SK-N-SH (cell line): ENCODE measurements around the gene LRRN4. TPM values are rescaled to one million over a fixed set of nuclear protein-coding genes. Genes with fewer than 3 reads are reported as not detected.

Source experiments
- CTCF ChIA-PET: fragments of 300-600, 350-600 bp; formaldehyde crosslinking; extraction: SDS; loops from one replicate; lab custom pipeline; 2021; lab: Yijun Ruan, JAX
- POLR2A ChIA-PET: fragments of 350-600 bp; sonication (Branson Sonifier 250); formaldehyde crosslinking; extraction: SDS; loops from one replicate; lab custom pipeline; 2020; ENCODE audit warnings: antibody characterized with exemption, inconsistent platforms; lab: Yijun Ruan, JAX
- DNase-seq: peaks from one replicate; pipeline ENCODE4 v3.0.0; 2012
- H2AFZ ChIP-seq: fragments of 200-600 bp; sonication (generic); 2 replicates; pipeline ENCODE4 v1.8.1; 2016; ENCODE audit warnings: antibody characterized with exemption, mild to moderate bottlenecking, low read depth
- H3F3A ChIP-seq: fragments of 200-600 bp; sonication (generic); replicated peaks from 2 replicates; pipeline ENCODE3; 2016; ENCODE audit warnings: antibody characterized with exemption, mild to moderate bottlenecking; ENCODE audit not compliant: insufficient read depth
- H3K27ac ChIP-seq, 2 experiments: fragments of 200-500 bp in 1 of 2; fragments of 200-600 bp in 1 of 2; sonication (Bioruptor generic) in 1 of 2; sonication (generic), shearing (Covaris generic) in 1 of 2; 2 replicates each; pipeline versions ENCODE4 v1.5.1 to v1.6.1; 2014 to 2016; ENCODE audit warnings: low read depth in 2 of 2, inconsistent platforms in 1 of 2, low read length in 1 of 2, mild to moderate bottlenecking in 1 of 2, mixed read lengths in 1 of 2
- H3K27me3 ChIP-seq: fragments of 200-600 bp; sonication (generic), shearing (Covaris generic); 2 replicates; pipeline ENCODE4 v1.6.1; 2016; ENCODE audit warnings: mixed run types; ENCODE audit not compliant: insufficient read depth
- H3K36me3 ChIP-seq, 2 experiments: fragments of 200-500 bp in 1 of 2; fragments of 200-600 bp in 1 of 2; sonication (Bioruptor generic) in 1 of 2; sonication (generic) in 1 of 2; replicated peaks in 1 of 2; 2 replicates each; pipeline versions ENCODE3 to v1.5.1; 2014 to 2016; ENCODE audit warnings: low read length in 1 of 2, mild to moderate bottlenecking in 1 of 2; ENCODE audit not compliant: insufficient read depth in 2 of 2, control insufficient read depth in 1 of 2
- H3K4me1 ChIP-seq, 2 experiments: fragments of 200-500 bp in 1 of 2; fragments of 200-600 bp in 1 of 2; sonication (Bioruptor generic) in 1 of 2; sonication (generic), shearing (Covaris generic) in 1 of 2; 2 replicates each; pipeline versions ENCODE4 v1.5.1 to v1.6.1; 2014 to 2016; ENCODE audit warnings: low read depth in 1 of 2, low read length in 1 of 2, mixed run types in 1 of 2; ENCODE audit not compliant: insufficient read depth in 2 of 2, control insufficient read depth in 1 of 2
- H3K4me2 ChIP-seq: fragments of 200-600 bp; sonication (generic), shearing (Covaris generic); 2 replicates; pipeline ENCODE4 v1.6.1; 2017; ENCODE audit warnings: mixed run types
- H3K4me3 ChIP-seq, 2 experiments: fragments of 200-500 bp in 1 of 2; fragments of 200-600 bp in 1 of 2; sonication (Bioruptor generic) in 1 of 2; sonication (generic), shearing (Covaris generic) in 1 of 2; 2 replicates each; pipeline versions ENCODE4 v1.5.1 to v1.8.1; 2014 to 2016; ENCODE audit warnings: low read depth in 2 of 2, inconsistent platforms in 1 of 2, low read length in 1 of 2, mild to moderate bottlenecking in 1 of 2, mixed read lengths in 1 of 2, moderate library complexity in 1 of 2
- H3K79me2 ChIP-seq: fragments of 200-600 bp; sonication (generic); 2 replicates; pipeline ENCODE4 v1.8.1; 2017; ENCODE audit warnings: mild to moderate bottlenecking; ENCODE audit not compliant: insufficient read depth
- H3K9ac ChIP-seq: fragments of 200-600 bp; sonication (generic); 2 replicates; pipeline ENCODE4 v1.6.1; 2017; ENCODE audit warnings: mixed run types
- H3K9me2 ChIP-seq: fragments of 200-600 bp; sonication (generic); 2 replicates; pipeline ENCODE4 v1.6.1; 2017; ENCODE audit warnings: mixed run types
- H3K9me3 ChIP-seq: fragments of 200-600 bp; sonication (generic); 2 replicates; pipeline ENCODE4 v1.6.1; 2017; ENCODE audit warnings: mixed run types, mild to moderate bottlenecking, moderate library complexity
- H4K20me1 ChIP-seq: fragments of 200-600 bp; sonication (generic); 2 replicates; pipeline ENCODE4 v1.6.1; 2017; ENCODE audit warnings: mild to moderate bottlenecking, mixed run types; ENCODE audit not compliant: insufficient read depth
- CTCF ChIP-seq: fragments of 200-600 bp; sonication (generic); IDR thresholded peaks from 2 replicates; pipeline ENCODE4 v1.6.1; 2017; ENCODE audit warnings: antibody characterized with exemption, mild to moderate bottlenecking, moderate library complexity
- ELF1 ChIP-seq: IDR thresholded peaks from 2 replicates; pipeline ENCODE4 v1.4.0; 2012
- GATA2 ChIP-seq: sonication (generic); formaldehyde crosslinking; IDR thresholded peaks from 2 replicates; pipeline ENCODE4 v1.5.0; 2020; ENCODE audit warnings: mild to moderate bottlenecking, missing genetic modification reagents
- JUND ChIP-seq: IDR thresholded peaks from 2 replicates; pipeline ENCODE4 v1.4.0; 2012
- MAX ChIP-seq: IDR thresholded peaks from 2 replicates; pipeline ENCODE4 v1.4.0; 2012; ENCODE audit warnings: low read depth
- MXI1 ChIP-seq: IDR thresholded peaks from 2 replicates; pipeline ENCODE4 v1.6.1; 2012; ENCODE audit warnings: mild to moderate bottlenecking, low read depth, low read length, improper control_type of control experiment
- POLR2AphosphoS5 ChIP-seq: IDR thresholded peaks from 2 replicates; pipeline ENCODE4 v1.6.1; 2012; ENCODE audit warnings: low read depth, low read length
- RCOR1 ChIP-seq: fragments of 150-350 bp; IDR thresholded peaks from 2 replicates; pipeline ENCODE4 v1.6.1; 2017; ENCODE audit warnings: antibody characterized with exemption, low read length
- RXRA ChIP-seq: IDR thresholded peaks from 2 replicates; pipeline ENCODE4 v1.4.0; 2012; ENCODE audit warnings: low read depth, mild to moderate bottlenecking, borderline replicate concordance
- SIN3A ChIP-seq: IDR thresholded peaks from 2 replicates; pipeline ENCODE4 v1.6.1; 2012; ENCODE audit warnings: low read depth, mild to moderate bottlenecking, low read length, moderate library complexity, borderline replicate concordance
- SMC3 ChIP-seq: IDR thresholded peaks from 2 replicates; pipeline ENCODE4 v1.6.1; 2012; ENCODE audit warnings: low read depth, low read length, improper control_type of control experiment
- TAF1 ChIP-seq: IDR thresholded peaks from 2 replicates; pipeline ENCODE4 v1.6.1; 2012; ENCODE audit warnings: low read depth, mild to moderate bottlenecking, low read length, moderate library complexity, borderline replicate concordance
- TCF12 ChIP-seq: IDR thresholded peaks from 2 replicates; pipeline ENCODE4 v1.4.0; 2012
- YY1 ChIP-seq: IDR thresholded peaks from 2 replicates; pipeline ENCODE4 v1.4.0; 2012; ENCODE audit warnings: low read depth, mild to moderate bottlenecking
- WGBS: methylation state at CpG from one replicate; pipeline ENCODE4 v1.1.6; 2017; ENCODE audit warnings: low lambda C conversion rate; 5-methylcytosine and 5-hydroxymethylcytosine counted together
- polyA plus RNA-seq, 3 experiments: library from polyadenylated mRNA; depleted of rRNA; stranded (reverse); fragments of >200 nt; gene quantifications; 2 replicates each; pipeline ENCODE4 v1.2.3, GENCODE V29; 2012
- TF ChIP-seq, protein P1 (sequence below): fragments of 150-350 bp; IDR thresholded peaks from 2 replicates; pipeline ENCODE4 v1.6.1; 2016; ENCODE audit warnings: mild to moderate bottlenecking, low read depth, low read length

The LRRN4 gene
- polyA plus RNA-seq, 1 of the 3 experiments (the other 2 are of a cell fraction), result 0.05 TPM

DNA sequence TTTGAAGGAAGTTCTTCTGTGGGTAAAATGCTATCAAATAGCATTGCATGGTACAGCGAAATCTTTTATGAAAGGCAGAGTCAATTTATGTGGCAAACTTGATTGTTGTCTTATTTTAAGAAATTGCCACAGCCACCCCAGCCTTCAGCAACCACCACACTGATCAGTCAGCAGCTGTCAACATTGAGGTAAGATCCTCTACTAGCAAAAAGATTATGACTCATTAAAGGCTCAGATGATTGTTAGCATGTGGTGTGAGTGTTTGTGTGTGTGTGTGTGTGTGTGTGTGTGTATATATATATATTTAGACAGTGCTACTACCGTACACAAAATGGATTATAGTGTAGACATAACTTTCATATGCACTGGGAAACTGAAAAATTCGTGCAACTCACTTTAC is 27.8 kb downstream of the LRRN4 start:
- 90% methylated on average over 3 of the region's 3 CpGs for WGBS

GRCh38 chr20:6024768-6025167 is 29.1 kb downstream of the LRRN4 start:
- Histone ChIP-seq H3K79me2 (peaks cover 61% of the 10 kb centered on the region), H3K4me3 (no peak overlapping the region), H3K36me3 (peaks cover 18 to 48% of the 10 kb centered on the region in 2 experiments), H3K27me3 (no peaks in the 10 kb centered on the region), H3K27ac (no peak overlapping the region), H3K9me3 (0 out of 2 replicates have a peak, but pooled peaks cover 4% of the 10 kb centered on the region), H4K20me1 (peaks cover 4% of the 10 kb centered on the region; the same call in 1 of the 2 replicates), H3K9me2 (no peaks in the 10 kb centered on the region), H3K4me1 (no peaks in the 10 kb centered on the region), H3F3A (no peaks in the 10 kb centered on the region), H2AFZ (no peak overlapping the region), H3K9ac (no peak overlapping the region), H3K4me2 (no peak overlapping the region)
- WGBS, result 100% methylated on average over 1 of the region's 1 CpG
- ChIA-PET POLR2A (no interaction called here), CTCF (interaction anchor here (1.1 to 1.5 kb wide), 2 partner anchors 17 to 43 kb away, joined by 3 read pairs; no protein-coding TSS in a partner anchor)
- DNase-seq, result no peak
- TF ChIP-seq YY1 (no peak), GATA2 (no peak), CTCF (no peak), TCF12 (no peak), MAX (no peak), TAF1 (no peak), POLR2AphosphoS5 (no peak), SMC3 (no peak), ELF1 (no peak), RXRA (no peak)
- TF ChIP-seq, protein P1, sequence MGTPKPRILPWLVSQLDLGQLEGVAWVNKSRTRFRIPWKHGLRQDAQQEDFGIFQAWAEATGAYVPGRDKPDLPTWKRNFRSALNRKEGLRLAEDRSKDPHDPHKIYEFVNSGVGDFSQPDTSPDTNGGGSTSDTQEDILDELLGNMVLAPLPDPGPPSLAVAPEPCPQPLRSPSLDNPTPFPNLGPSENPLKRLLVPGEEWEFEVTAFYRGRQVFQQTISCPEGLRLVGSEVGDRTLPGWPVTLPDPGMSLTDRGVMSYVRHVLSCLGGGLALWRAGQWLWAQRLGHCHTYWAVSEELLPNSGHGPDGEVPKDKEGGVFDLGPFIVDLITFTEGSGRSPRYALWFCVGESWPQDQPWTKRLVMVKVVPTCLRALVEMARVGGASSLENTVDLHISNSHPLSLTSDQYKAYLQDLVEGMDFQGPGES, result no peak

More for the DNA sequence above, 27.8 kb downstream of the LRRN4 start:
- Histone ChIP-seq H3K9me3 (0 out of 2 replicates have a peak, but pooled peaks cover 4% of the 10 kb centered on the region), H3K9me2 (no peaks in the 10 kb centered on the region), H3K27ac (no peak overlapping the region), H3K36me3 (peaks cover 16 to 48% of the 10 kb centered on the region in 2 experiments)
- POLR2A ChIA-PET, result no interaction called here
- no peak for DNase-seq
- TF ChIP-seq RCOR1 (no peak), JUND (no peak), SIN3A (no peak), POLR2AphosphoS5 (no peak), MXI1 (no peak), MAX (no peak)
- TF ChIP-seq, protein P1, result no peak
- TF ChIP-seq, all 33 proteins: peak for 0
- peaks cover 61% of the 10 kb centered on the region for H3K79me2 ChIP-seq
- no peak overlapping the region for H3K9ac ChIP-seq
- CTCF ChIA-PET, result no interaction called here
- H2AFZ ChIP-seq, result no peak overlapping the region
- peaks cover 4% of the 10 kb centered on the region; the same call in 1 of the 2 replicates for H4K20me1 ChIP-seq
- H3K4me1 ChIP-seq, result no peaks in the 10 kb centered on the region
- no peak overlapping the region for H3K4me3 ChIP-seq
- H3K27me3 ChIP-seq, result no peaks in the 10 kb centered on the region
- H3K4me2 ChIP-seq, result no peak overlapping the region
- H3F3A ChIP-seq, result no peaks in the 10 kb centered on the region
